NCI-H2107 treated with DMSO at 0.1 percent for 48 hours (cell line): ENCODE measurements around the gene BRINP2.
"Not testable (repeated sequence)": the region's sequence is repeated elsewhere in the genome, so short reads cannot be mapped to it uniquely, and the experiment has no call there.

Source experiments
- DNase-seq: peaks from one replicate; lab custom pipeline; 2025; ENCODE audit not compliant: unreplicated experiment; lab: John Stamatoyannopoulos, UW

Gene BRINP2

GRCh38 chr1:177309880-177310279 lies 139.1 kb downstream of the BRINP2 start:
- DNase-seq: no peak

GRCh38 chr1:177310326-177310725 lies 139.6 kb downstream of the BRINP2 start:
- DNase-seq: no peak

- no peak for DNase-seq
These were observed 140.4 kb downstream of the BRINP2 start for GRCh38 chr1:177311111-177311510.

GRCh38 chr1:177311586-177311985 lies 140.8 kb downstream of the BRINP2 start:
- DNase-seq: no peak

GRCh38 chr1:177315261-177315660 lies 144.5 kb downstream of the BRINP2 start:
- DNase-seq: no peak

- no peak for DNase-seq
These were observed 145.0 kb downstream of the BRINP2 start for GRCh38 chr1:177315761-177316160.

GRCh38 chr1:177321434-177321833 lies 150.7 kb downstream of the BRINP2 start:
- not testable (repeated sequence) for DNase-seq

- no peak for DNase-seq
These were observed 157.5 kb downstream of the BRINP2 start for GRCh38 chr1:177328251-177328650.

- no peak for DNase-seq
These were observed 159.1 kb downstream of the BRINP2 start for GRCh38 chr1:177329871-177330270.
